IMR-90 (cell line): Measurements from ENCODE around the gene VSIG10L. TPM values are rescaled to one million over a fixed set of nuclear protein-coding genes. Genes with fewer than 3 reads are reported as not detected.

Experiments used
- ATAC-seq: fragments of 200-7000 bp; cut with Tn5 transposase; 2 replicates; pipeline ENCODE4 v1.9.1; 2020; ENCODE audit warnings: low read depth, mild to moderate bottlenecking, moderate library complexity
- BruUV-seq: library from RNA; stranded (reverse); fragments of 400-500 nt; replicated peaks from 2 replicates; lab custom pipeline; 2021; lab: Mats Ljungman, UMichigan
- CTCF ChIA-PET: fragments of 300-600 bp; formaldehyde crosslinking; extraction: SDS; loops from one replicate; lab custom pipeline; 2021; ENCODE audit warnings: antibody characterized with exemption; lab: Yijun Ruan, JAX
- POLR2A ChIA-PET: fragments of 300-600 bp; sonication (Branson Sonifier 250); formaldehyde crosslinking; loops from one replicate; lab custom pipeline; 2022; ENCODE audit warnings: antibody characterized with exemption; ENCODE audit not compliant: unreplicated experiment; lab: Charles Lee
- DNase-seq: peaks from one replicate; pipeline ENCODE4 v3.0.0; 2013
- H2AFZ ChIP-seq: replicated peaks from 2 replicates; pipeline ENCODE3; 2013; ENCODE audit warnings: low read length, mild to moderate bottlenecking; ENCODE audit not compliant: poor library complexity
- H2AK5ac ChIP-seq: 2 replicates; pipeline ENCODE4 v1.6.1; 2013; ENCODE audit warnings: low read depth, low read length, inconsistent platforms
- H2AK9ac ChIP-seq: replicated peaks from 2 replicates; pipeline ENCODE3; 2013; ENCODE audit warnings: mild to moderate bottlenecking, low read depth, low read length, moderate library complexity; ENCODE audit not compliant: poor library complexity
- H2BK120ac ChIP-seq: 2 replicates; pipeline ENCODE4 v1.6.1; 2013; ENCODE audit warnings: low read depth, low read length, inconsistent platforms
- H2BK15ac ChIP-seq: 3 replicates; pipeline ENCODE4 v1.6.1; 2013; ENCODE audit warnings: low read depth, low read length, inconsistent platforms
- H2BK20ac ChIP-seq: 2 replicates; pipeline ENCODE4 v1.6.1; 2013; ENCODE audit warnings: low read depth, mild to moderate bottlenecking, inconsistent platforms, low read length, moderate library complexity
- H2BK5ac ChIP-seq: 2 replicates; pipeline ENCODE4 v1.6.1; 2013; ENCODE audit warnings: mild to moderate bottlenecking, low read depth, low read length, inconsistent platforms; ENCODE audit not compliant: poor library complexity, severe bottlenecking
- H3K14ac ChIP-seq: replicated peaks from 2 replicates; pipeline ENCODE4 v1.6.1; 2013; ENCODE audit warnings: low read depth, low read length, inconsistent platforms
- H3K18ac ChIP-seq: 2 replicates; pipeline ENCODE4 v1.6.1; 2013; ENCODE audit warnings: low read depth, low read length, control low read depth
- H3K23ac ChIP-seq: 2 replicates; pipeline ENCODE4 v1.6.1; 2013; ENCODE audit warnings: low read depth, low read length, inconsistent platforms
- H3K27ac ChIP-seq: 2 replicates; pipeline ENCODE4 v1.5.1; 2013; ENCODE audit warnings: mild to moderate bottlenecking, control low read depth, low read length; ENCODE audit not compliant: insufficient read depth
- H3K27me3 ChIP-seq: 2 replicates; pipeline ENCODE4 v1.6.1; 2013; ENCODE audit warnings: low read length; ENCODE audit not compliant: control insufficient read depth, insufficient read depth
- H3K36me3 ChIP-seq: 2 replicates; pipeline ENCODE4 v1.6.1; 2013; ENCODE audit warnings: low read length, mixed read lengths; ENCODE audit not compliant: control insufficient read depth, insufficient read depth
- H3K4ac ChIP-seq: 2 replicates; pipeline ENCODE4 v1.6.1; 2013; ENCODE audit warnings: low read depth, low read length, inconsistent platforms
- H3K4me1 ChIP-seq: 2 replicates; pipeline ENCODE4 v1.6.1; 2013; ENCODE audit warnings: low read length, mixed read lengths; ENCODE audit not compliant: control insufficient read depth, insufficient read depth
- H3K4me2 ChIP-seq: 2 replicates; pipeline ENCODE4 v1.6.1; 2013; ENCODE audit warnings: low read depth, mild to moderate bottlenecking, control low read depth, low read length, moderate library complexity
- H3K4me3 ChIP-seq: 2 replicates; pipeline ENCODE4 v1.5.1; 2013; ENCODE audit warnings: low read depth, mild to moderate bottlenecking, control low read depth, low read length, moderate library complexity; ENCODE audit not compliant: insufficient read depth
- H3K56ac ChIP-seq: 2 replicates; pipeline ENCODE4 v1.6.1; 2013; ENCODE audit warnings: low read length, inconsistent platforms; ENCODE audit not compliant: insufficient read depth; ENCODE audit errors: extremely low read depth
- H3K79me1 ChIP-seq, 2 experiments: 2 replicates each; pipeline ENCODE4 v1.6.1; 2013; ENCODE audit warnings: low read length in 2 of 2, inconsistent platforms in 1 of 2, low read depth in 1 of 2
- H3K9ac ChIP-seq: 2 replicates; pipeline ENCODE4 v1.6.1; 2013; ENCODE audit warnings: low read depth, low read length, control low read depth
- H3K9me1 ChIP-seq: 2 replicates; pipeline ENCODE4 v1.6.1; 2013; ENCODE audit warnings: low read length, inconsistent platforms; ENCODE audit not compliant: insufficient read depth
- H3K9me3 ChIP-seq: 2 replicates; pipeline ENCODE4 v1.6.1; 2013; ENCODE audit warnings: low read length; ENCODE audit not compliant: control insufficient read depth, insufficient read depth
- H4K20me1 ChIP-seq: 2 replicates; pipeline ENCODE4 v1.6.1; 2013; ENCODE audit warnings: low read length, inconsistent platforms; ENCODE audit not compliant: insufficient read depth
- H4K5ac ChIP-seq: 2 replicates; pipeline ENCODE4 v1.6.1; 2013; ENCODE audit warnings: mild to moderate bottlenecking, low read depth, low read length, control low read depth
- H4K8ac ChIP-seq, 2 experiments: 2 replicates each; pipeline ENCODE4 v1.6.1; 2013; ENCODE audit warnings: low read depth in 2 of 2, low read length in 2 of 2, control low read depth in 1 of 2, inconsistent platforms in 1 of 2
- H4K91ac ChIP-seq: 2 replicates; pipeline ENCODE4 v1.6.1; 2013; ENCODE audit warnings: low read depth, low read length, inconsistent platforms; ENCODE audit not compliant: insufficient read depth
- BHLHE40 ChIP-seq: fragments of 150-350 bp; IDR thresholded peaks from 2 replicates; pipeline ENCODE4 v1.6.1; 2016; ENCODE audit warnings: mild to moderate bottlenecking, low read depth, low read length
- CEBPB ChIP-seq: IDR thresholded peaks from 2 replicates; pipeline ENCODE4 v1.6.1; 2012; ENCODE audit warnings: low read depth, low read length, improper control_type of control experiment
- CHD1 ChIP-seq: IDR thresholded peaks from 2 replicates; pipeline ENCODE4 v1.6.1; 2012; ENCODE audit warnings: low read depth, low read length, improper control_type of control experiment
- FOS ChIP-seq: fragments of 150-350 bp; IDR thresholded peaks from 2 replicates; pipeline ENCODE4 v1.6.1; 2016; ENCODE audit warnings: low read depth, low read length
- MXI1 ChIP-seq: IDR thresholded peaks from 2 replicates; pipeline ENCODE4 v1.6.1; 2012; ENCODE audit warnings: low read depth, mild to moderate bottlenecking, low read length, moderate library complexity, borderline replicate concordance
- NFE2L2 ChIP-seq: fragments of 150-350 bp; IDR thresholded peaks from 2 replicates; pipeline ENCODE4 v1.6.1; 2016; ENCODE audit warnings: low read depth, mild to moderate bottlenecking, low read length
- RAD21 ChIP-seq: IDR thresholded peaks from 2 replicates; pipeline ENCODE4 v1.6.1; 2012; ENCODE audit warnings: low read length, improper control_type of control experiment
- RCOR1 ChIP-seq: IDR thresholded peaks from 2 replicates; pipeline ENCODE4 v1.6.1; 2012; ENCODE audit warnings: mild to moderate bottlenecking, low read length, improper control_type of control experiment; ENCODE audit not compliant: insufficient replicate concordance
- RFX5 ChIP-seq: IDR thresholded peaks from 2 replicates; pipeline ENCODE4 v1.8.0; 2012; ENCODE audit warnings: low read depth, mild to moderate bottlenecking, low read length, moderate library complexity
- SMC3 ChIP-seq: fragments of 150-350 bp; IDR thresholded peaks from 2 replicates; pipeline ENCODE4 v1.6.1; 2016; ENCODE audit warnings: low read depth, mild to moderate bottlenecking, antibody characterized with exemption, low read length, moderate library complexity
- WGBS, 2 experiments: methylation state at CpG; one replicate each; pipeline versions ENCODE4 v1.1.5 to v1.1.7; 2013; ENCODE audit warnings: missing lambda C conversion rate in 2 of 2; ENCODE audit not compliant: insufficient read length in 1 of 2; ENCODE audit errors: extremely low coverage in 2 of 2; 5-methylcytosine and 5-hydroxymethylcytosine counted together
- dilution Hi-C: fragments of 300-500 bp; cut with HindIII; formaldehyde crosslinking; loops from one replicate; pipeline ENCODE4 v1.14.3; 2018; ENCODE audit warnings: low sequenced_read_pairs; ENCODE audit not compliant: unreplicated experiment
- in situ Hi-C: fragments of 300-500 bp; cut with MboI; formaldehyde crosslinking; loops from 3 replicates; pipeline ENCODE4 v1.14.3; 2019; ENCODE audit warnings: low sequenced_read_pairs, inconsistent platforms, mixed read lengths
- intact Hi-C: fragments of 100-400 bp; cut with micrococcal nuclease; formaldehyde crosslinking; loops from 2 replicates; pipeline ENCODE4 v1.10.0; 2022
- polyA plus RNA-seq, 3 experiments: library from polyadenylated mRNA; depleted of rRNA; stranded (reverse); fragments of >200 nt; gene quantifications; 2 replicates each; pipeline ENCODE4 v1.2.3, GENCODE V29; 2012; ENCODE audit warnings: low replicate concordance in 1 of 3
- total RNA-seq: library from RNA; depleted of rRNA; stranded (reverse); fragments of >200 nt; gene quantifications from 2 replicates; pipeline ENCODE4 v1.2.3, GENCODE V29; 2012
- TF ChIP-seq, protein P1 (sequence below): conservative IDR thresholded peaks from 2 replicates; pipeline ENCODE4 v1.5.1; 2012; ENCODE audit warnings: mild to moderate bottlenecking, low read depth, low read length, improper control_type of control experiment
- TF ChIP-seq, protein P2 (sequence below): fragments of 150-350 bp; IDR thresholded peaks from 2 replicates; pipeline ENCODE4 v1.6.1; 2017; ENCODE audit warnings: mild to moderate bottlenecking, antibody characterized with exemption, low read length, low read depth

VSIG10L gene
- total and polyA plus RNA-seq, 2 of the 4 experiments (the other 2 are of a cell fraction), result 0.18 to 1.2 TPM

- DNase-seq, result no peak
- Histone ChIP-seq H3K27ac (no peak overlapping the region), H4K91ac (no peak overlapping the region), H3K23ac (no peak overlapping the region), H3K56ac (no peak overlapping the region), H3K18ac (no peak overlapping the region), H3K9ac (no peak overlapping the region), H3K27me3 (no peaks in the 10 kb centered on the region), H3K4me3 (no peak overlapping the region), H2BK5ac (no peak overlapping the region), H2BK20ac (no peak overlapping the region), H3K4me2 (no peak overlapping the region), H3K4ac (no peak overlapping the region), H3K9me1 (no peaks in the 10 kb centered on the region), H3K9me3 (peaks cover 2% of the 10 kb centered on the region; the same call in 1 of the 2 replicates), H2AK9ac (no peak overlapping the region), H3K79me1 (no peaks in the 10 kb centered on the region), H4K8ac (no peak overlapping the region), H4K5ac (no peak overlapping the region), H3K4me1 (no peaks in the 10 kb centered on the region), H2BK15ac (no peak overlapping the region), H2BK120ac (no peak overlapping the region), H4K20me1 (no peaks in the 10 kb centered on the region), H3K36me3 (no peaks in the 10 kb centered on the region), H3K14ac (no peak overlapping the region), H2AFZ (no peak overlapping the region), H2AK5ac (no peak overlapping the region)
- in situ Hi-C loops (no loop called here), intact Hi-C loops (no loop called here), dilution Hi-C loops (no loop called here)
- ChIA-PET CTCF (no interaction called here), POLR2A (no interaction called here)
- 35% methylated on average over 5 of the region's 14 CpGs; no CpG with 5 or more reads in 1 of the 2 experiments for WGBS, 2 experiments
- TF ChIP-seq NFE2L2 (no peak), SMC3 (no peak), FOS (no peak), MXI1 (no peak), CHD1 (no peak), CEBPB (no peak), RAD21 (no peak), RCOR1 (no peak), RFX5 (no peak), BHLHE40 (no peak)
- TF ChIP-seq, protein P1, sequence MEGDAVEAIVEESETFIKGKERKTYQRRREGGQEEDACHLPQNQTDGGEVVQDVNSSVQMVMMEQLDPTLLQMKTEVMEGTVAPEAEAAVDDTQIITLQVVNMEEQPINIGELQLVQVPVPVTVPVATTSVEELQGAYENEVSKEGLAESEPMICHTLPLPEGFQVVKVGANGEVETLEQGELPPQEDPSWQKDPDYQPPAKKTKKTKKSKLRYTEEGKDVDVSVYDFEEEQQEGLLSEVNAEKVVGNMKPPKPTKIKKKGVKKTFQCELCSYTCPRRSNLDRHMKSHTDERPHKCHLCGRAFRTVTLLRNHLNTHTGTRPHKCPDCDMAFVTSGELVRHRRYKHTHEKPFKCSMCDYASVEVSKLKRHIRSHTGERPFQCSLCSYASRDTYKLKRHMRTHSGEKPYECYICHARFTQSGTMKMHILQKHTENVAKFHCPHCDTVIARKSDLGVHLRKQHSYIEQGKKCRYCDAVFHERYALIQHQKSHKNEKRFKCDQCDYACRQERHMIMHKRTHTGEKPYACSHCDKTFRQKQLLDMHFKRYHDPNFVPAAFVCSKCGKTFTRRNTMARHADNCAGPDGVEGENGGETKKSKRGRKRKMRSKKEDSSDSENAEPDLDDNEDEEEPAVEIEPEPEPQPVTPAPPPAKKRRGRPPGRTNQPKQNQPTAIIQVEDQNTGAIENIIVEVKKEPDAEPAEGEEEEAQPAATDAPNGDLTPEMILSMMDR, result no peak
- TF ChIP-seq, protein P2, sequence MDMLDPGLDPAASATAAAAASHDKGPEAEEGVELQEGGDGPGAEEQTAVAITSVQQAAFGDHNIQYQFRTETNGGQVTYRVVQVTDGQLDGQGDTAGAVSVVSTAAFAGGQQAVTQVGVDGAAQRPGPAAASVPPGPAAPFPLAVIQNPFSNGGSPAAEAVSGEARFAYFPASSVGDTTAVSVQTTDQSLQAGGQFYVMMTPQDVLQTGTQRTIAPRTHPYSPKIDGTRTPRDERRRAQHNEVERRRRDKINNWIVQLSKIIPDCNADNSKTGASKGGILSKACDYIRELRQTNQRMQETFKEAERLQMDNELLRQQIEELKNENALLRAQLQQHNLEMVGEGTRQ, result no peak
- ATAC-seq, result no peak
- BruUV-seq, result no TSS peak
Measured at GRCh38 chr19:51293571-51294210, 48.2 kb downstream of the VSIG10L start.
